Measurements from ENCODE around the gene LATS1.

- TF ChIP-seq FOXM1 (IDR thresholded peaks at IDR 0.05; ENCODE audit: low read depth, low read length): no peak
- TF ChIP-seq EZH2 (IDR thresholded peaks at IDR 0.05; ENCODE audit: borderline replicate concordance, control insufficient read depth, low read depth, low read length): no peak
- TF ChIP-seq JUND (IDR thresholded peaks at IDR 0.05; ENCODE audit: low read depth, low read length): no peak
- peak; percentile 65; the same call in 1 of the 2 replicates for TF ChIP-seq TCF12 (IDR thresholded peaks at IDR 0.05; ENCODE audit: low read depth, low read length)
- no peak for TF ChIP-seq ZNF24 (IDR thresholded peaks at IDR 0.05)
- TF ChIP-seq SUZ12 (IDR thresholded peaks at IDR 0.05; ENCODE audit: unreplicated experiment): no peak
- TF ChIP-seq ZNF384 (IDR thresholded peaks at IDR 0.05; ENCODE audit: borderline replicate concordance, low read depth, low read length): no peak
- TF ChIP-seq SMC3 (IDR thresholded peaks at IDR 0.05; ENCODE audit: borderline replicate concordance, low read length): peak; percentile 10; the same call in 1 of the 2 replicates
- TF ChIP-seq MAX (IDR thresholded peaks at IDR 0.05; ENCODE audit: low read depth, low read length): peak; percentile 94
These were observed 69.5 kb downstream of the LATS1 start, which contains the start of gene KATNA1 for GRCh38 chr6:149648148-149649145.

Data from GM12878 (cell line).